Body of pancreas (tissue), 4 donors: ENCODE measurements around the gene BTBD9. TPM values are rescaled to one million over a fixed set of nuclear protein-coding genes. Genes with fewer than 3 reads are reported as not detected.

Source experiments
- ATAC-seq: fragments of 150-250 bp; one replicate; pipeline ENCODE4 v1.9.1; 2016
- DNase-seq, 4 donors: peaks; one replicate each; pipeline ENCODE4 v3.0.0-alpha.2; 2019
- H3K27ac ChIP-seq, 4 donors: fragments of 200-600 bp; sonication (generic); 1 replicate in 3 of 4; 2 replicates in 1 of 4; pipeline versions ENCODE4 v1.5.1 to v1.6.1; 2016 to 2019; ENCODE audit warnings: mild to moderate bottlenecking in 1 of 4, mixed read lengths in 1 of 4, moderate library complexity in 1 of 4
- H3K27me3 ChIP-seq, 2 donors: fragments of 200-600 bp; sonication (generic); one replicate each; pipeline ENCODE4 v1.6.0; 2016; ENCODE audit warnings: mild to moderate bottlenecking in 1 of 2
- H3K36me3 ChIP-seq, 2 donors: fragments of 200-600 bp; sonication (generic); replicated peaks in 1 of 2; 2 replicates each; pipeline ENCODE4 v1.5.1; 2016; ENCODE audit warnings: low read depth in 2 of 2; ENCODE audit not compliant: insufficient read depth in 1 of 2
- H3K4me1 ChIP-seq: fragments of 200-600 bp; sonication (generic); one replicate; pipeline ENCODE4 v1.6.0; 2016
- H3K4me3 ChIP-seq, 2 donors: fragments of 200-600 bp; sonication (generic); 1 replicate in 1 of 2; 2 replicates in 1 of 2; pipeline ENCODE4 v1.5.1; 2016 to 2019
- H3K9me3 ChIP-seq, 3 donors: fragments of 200-600 bp; sonication (generic); 1 replicate in 2 of 3; 2 replicates in 1 of 3; pipeline ENCODE4 v1.5.1; 2016
- CTCF ChIP-seq, 7 experiments: fragments of 450-650 bp in 4 of 7; fragments of 200-600 bp in 3 of 7; sonication (generic) in 3 of 7; IDR thresholded peaks; one replicate each; pipeline ENCODE4 v1.5.1; 2016 to 2019; ENCODE audit warnings: antibody characterized with exemption in 7 of 7
- POLR2A ChIP-seq, 3 donors: fragments of 450-650 bp; IDR thresholded peaks; one replicate each; pipeline ENCODE4 v1.6.1; 2016; ENCODE audit warnings: antibody characterized with exemption in 3 of 3, mild to moderate bottlenecking in 2 of 3
- WGBS, 2 donors: methylation state at CpG; one replicate each; pipeline ENCODE4 v1.1.5; 2017; 5-methylcytosine and 5-hydroxymethylcytosine counted together
- intact Hi-C: fragments of 100-400 bp; cut with DNase I; formaldehyde crosslinking; loops from one replicate; pipeline ENCODE4 v1.15.1; 2023
- total RNA-seq, 2 donors: library from RNA; depleted of rRNA; stranded (reverse); fragments of >200 nt; gene quantifications; one replicate each; pipeline ENCODE4 v1.1.0, GENCODE V29; 2016

Gene BTBD9
- total RNA-seq, 2 donors from 2014 or later = 11.9 to 29.3 TPM

GRCh38 chr6:38233161-38233791 lies 406.5 kb downstream of the BTBD9 start:
- no peaks in the 10 kb centered on the region for H3K9me3 ChIP-seq
- WGBS, 2 donors = 93 to 94% methylated on average over 5 of the region's 5 CpGs
- no peak overlapping the region for H3K4me3 ChIP-seq
- no peak overlapping the region for H3K27ac ChIP-seq
- H3K36me3 ChIP-seq = no peaks in the 10 kb centered on the region
- TF ChIP-seq CTCF (IDR thresholded peaks at IDR 0.05) (no peak), POLR2A (IDR thresholded peaks at IDR 0.05) (no peak)
- no peak for DNase-seq
- intact Hi-C loops = no loop called here
- ATAC-seq = no peak
- no peaks in the 10 kb centered on the region for H3K4me1 ChIP-seq
- H3K27me3 ChIP-seq = no peaks in the 10 kb centered on the region

- no peak overlapping the region for H3K27ac ChIP-seq
- H3K4me1 ChIP-seq = no peaks in the 10 kb centered on the region
- H3K9me3 ChIP-seq = no peaks in the 10 kb centered on the region
- H3K4me3 ChIP-seq = no peak overlapping the region
- no peaks in the 10 kb centered on the region for H3K27me3 ChIP-seq
- TF ChIP-seq POLR2A (IDR thresholded peaks at IDR 0.05) (no peak), CTCF (IDR thresholded peaks at IDR 0.05) (no peak)
- intact Hi-C loops = no loop called here
- H3K36me3 ChIP-seq = no peaks in the 10 kb centered on the region
- no peak for ATAC-seq
- no peak for DNase-seq
- WGBS, 2 donors = 17 to 24% methylated on average over 2 of the region's 2 CpGs
Measured at GRCh38 chr6:38225766-38226165, 414.0 kb downstream of the BTBD9 start.

- Histone ChIP-seq H3K4me3 (no peak overlapping the region), H3K9me3 (no peaks in the 10 kb centered on the region), H3K27me3 (no peaks in the 10 kb centered on the region), H3K27ac (no peak overlapping the region), H3K36me3 (no peaks in the 10 kb centered on the region), H3K4me1 (no peaks in the 10 kb centered on the region)
- 90 to 96% methylated on average over 4 of the region's 4 CpGs for WGBS, 2 donors
- no peak for ATAC-seq
- TF ChIP-seq POLR2A (IDR thresholded peaks at IDR 0.05) (no peak), CTCF (IDR thresholded peaks at IDR 0.05) (no peak)
- intact Hi-C loops = no loop called here
- no peak for DNase-seq
Measured at GRCh38 chr6:38221251-38221650, 418.5 kb downstream of the BTBD9 start.

GRCh38 chr6:38220069-38220723 lies 419.5 kb downstream of the BTBD9 start:
- no peak for TF ChIP-seq CTCF (IDR thresholded peaks at IDR 0.05)
- TF ChIP-seq POLR2A (IDR thresholded peaks at IDR 0.05) = no peak
- Histone ChIP-seq H3K4me3 (no peak overlapping the region), H3K27me3 (no peaks in the 10 kb centered on the region), H3K27ac (no peak overlapping the region), H3K4me1 (no peaks in the 10 kb centered on the region), H3K36me3 (no peaks in the 10 kb centered on the region), H3K9me3 (no peaks in the 10 kb centered on the region)
- 90 to 93% methylated on average over 4 of the region's 4 CpGs for WGBS, 2 donors
- ATAC-seq (no peak), DNase-seq (no peak)
- intact Hi-C loops = no loop called here

- no peaks in the 10 kb centered on the region for H3K27me3 ChIP-seq
- ATAC-seq (no peak), DNase-seq (no peak)
- TF ChIP-seq POLR2A (IDR thresholded peaks at IDR 0.05) (no peak), CTCF (IDR thresholded peaks at IDR 0.05) (no peak)
- H3K9me3 ChIP-seq = no peaks in the 10 kb centered on the region
- H3K36me3 ChIP-seq = no peaks in the 10 kb centered on the region
- no peaks in the 10 kb centered on the region for H3K4me1 ChIP-seq
- no peak overlapping the region for H3K27ac ChIP-seq
- intact Hi-C loops = no loop called here
- 100% methylated on average over 1 of the region's 1 CpG for WGBS, 2 donors
- H3K4me3 ChIP-seq = no peak overlapping the region
Measured at GRCh38 chr6:38218235-38218634, 421.5 kb downstream of the BTBD9 start.
